GM21381 (cell line): Measurements from ENCODE around the gene ZNF362.

Experiments
- ATAC-seq: cut with Tn5 transposase; IDR thresholded peaks from one replicate; pipeline ENCODE4 v1.9.1; 2021; ENCODE audit warnings: mild to moderate bottlenecking, moderate library complexity; ENCODE audit not compliant: unreplicated experiment

The ZNF362 gene

DNA sequence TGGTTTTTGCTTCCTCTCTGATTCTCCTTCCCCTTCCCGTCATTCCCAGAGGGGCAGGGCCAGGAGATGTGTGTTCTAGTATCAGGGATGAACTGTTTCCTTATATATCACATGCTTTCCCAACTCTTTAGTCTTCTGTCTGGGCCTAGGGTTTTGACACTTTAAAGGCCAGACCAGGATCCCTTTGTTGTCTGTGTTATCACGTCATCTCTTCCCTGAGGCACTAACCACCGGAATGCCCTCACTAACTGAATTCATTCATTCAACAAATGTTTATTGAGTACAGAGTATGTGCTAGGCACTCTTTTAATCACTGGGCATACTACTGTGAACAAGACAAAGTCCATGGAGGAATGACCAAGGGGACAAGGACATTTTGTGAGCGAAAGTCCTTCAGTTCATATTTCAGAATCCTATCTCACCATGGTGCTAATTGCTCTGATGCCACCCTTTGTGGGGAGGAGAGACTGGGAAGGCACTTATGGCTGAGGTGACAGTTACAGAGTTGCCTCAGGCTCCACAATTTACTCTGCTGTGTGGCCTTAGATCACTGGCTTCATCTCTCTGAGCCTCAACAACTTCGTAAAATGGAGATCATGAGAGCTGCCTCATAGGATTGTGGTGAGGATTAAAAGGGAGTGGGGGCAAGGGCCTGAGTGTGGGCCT lies 12.0 kb upstream of the ZNF362 start:
- no peak for ATAC-seq

DNA sequence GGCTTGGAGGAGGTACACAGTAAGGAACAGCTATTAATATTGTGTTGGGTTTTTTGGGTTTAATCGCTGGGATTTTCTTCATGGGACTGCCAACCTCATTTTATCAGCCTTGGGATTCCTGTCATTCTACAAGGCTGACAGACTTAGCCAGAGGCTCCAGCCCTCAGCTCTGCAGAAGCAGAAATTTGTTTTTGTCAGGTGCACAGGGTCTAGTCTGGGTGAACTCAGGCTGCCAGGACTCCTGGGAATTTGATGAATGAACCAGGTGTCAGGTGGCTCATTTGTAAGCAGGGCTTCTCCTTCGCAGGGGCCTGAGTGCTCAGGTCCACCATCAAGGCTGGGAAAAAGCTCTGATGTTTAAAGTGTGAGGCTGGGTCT lies 11.5 kb upstream of the ZNF362 start:
- no peak for ATAC-seq

DNA sequence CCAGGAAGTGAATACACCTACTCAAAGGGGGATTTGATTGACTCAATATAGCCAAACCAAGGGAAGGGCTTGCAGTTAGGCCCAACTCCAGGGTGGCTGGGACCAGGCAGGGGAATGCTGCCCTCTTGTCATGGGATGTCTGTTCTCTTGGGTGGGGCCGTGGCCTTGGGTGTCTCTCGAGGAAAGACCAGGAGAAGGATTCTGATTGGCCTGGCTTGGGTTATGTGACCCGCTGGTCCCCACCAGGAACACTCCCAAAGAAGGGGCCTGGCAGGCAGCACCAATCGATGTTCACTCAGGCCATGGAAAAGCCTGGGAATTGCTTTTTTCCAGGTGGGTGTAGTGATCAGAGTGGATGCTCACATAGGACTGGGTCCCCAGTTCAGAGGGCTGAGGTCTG lies 10.1 kb upstream of the ZNF362 start:
- ATAC-seq = no peak

DNA sequence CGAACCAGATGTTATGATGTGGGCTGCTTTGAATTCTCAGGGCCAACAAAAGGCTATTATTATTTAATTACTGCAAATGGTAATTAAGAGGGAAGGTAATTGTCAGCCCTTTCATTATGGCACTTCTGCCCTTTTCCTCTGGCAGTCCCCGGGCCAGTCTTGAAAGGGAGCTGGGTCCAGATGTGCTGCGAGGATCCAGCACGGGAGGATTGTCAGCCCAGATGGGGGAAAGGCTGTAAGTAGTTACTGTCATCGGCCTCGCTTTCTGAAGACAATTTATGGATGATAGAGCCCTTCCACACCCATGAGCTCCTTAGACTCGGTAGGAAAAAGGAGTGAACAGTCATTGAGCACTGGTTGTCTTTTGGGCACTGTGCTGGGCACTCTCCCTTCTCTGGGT lies 8.7 kb upstream of the ZNF362 start:
- no peak for ATAC-seq

- no peak for ATAC-seq
Measured at GRCh38 chr1:33248244-33248643, 8.0 kb upstream of the ZNF362 start.

DNA sequence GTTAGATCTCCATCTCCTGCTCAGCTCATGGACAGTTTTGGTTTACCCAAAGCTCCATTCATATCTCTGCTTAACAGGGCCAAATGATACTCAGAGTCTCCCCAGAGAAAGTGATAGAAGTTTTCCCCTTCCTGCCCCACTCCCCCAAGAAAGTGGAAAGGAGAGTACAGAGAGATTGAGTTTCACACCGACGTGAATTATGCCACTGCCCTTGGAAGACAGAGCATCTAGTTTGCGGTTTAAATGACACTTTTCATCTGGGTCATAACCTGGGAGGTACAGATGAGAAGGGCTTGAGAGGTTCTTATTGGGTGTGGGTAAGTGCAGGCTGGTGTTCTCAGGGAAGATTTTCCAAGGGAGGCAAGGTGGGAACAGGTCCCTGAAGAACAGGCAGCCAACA lies 6.9 kb upstream of the ZNF362 start:
- ATAC-seq = no peak

DNA sequence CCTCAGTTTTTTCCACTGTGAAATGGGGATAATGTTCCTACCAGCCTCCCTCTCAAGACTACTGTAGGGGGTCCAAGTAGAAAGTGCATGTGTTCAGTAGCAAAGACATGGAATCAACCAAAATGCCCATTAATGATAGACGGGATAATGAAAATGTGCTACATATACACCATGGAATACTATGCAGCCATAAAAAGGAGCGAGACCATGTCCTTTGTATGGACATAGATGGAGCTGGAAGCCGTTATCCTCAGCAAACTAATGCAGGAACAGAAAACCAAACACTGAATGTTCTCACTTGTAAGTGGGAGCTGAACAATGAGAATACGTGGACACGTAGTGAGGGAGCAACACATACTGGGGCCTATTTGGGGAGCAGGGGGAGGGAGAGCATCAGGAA lies 6.1 kb upstream of the ZNF362 start:
- no peak for ATAC-seq

DNA sequence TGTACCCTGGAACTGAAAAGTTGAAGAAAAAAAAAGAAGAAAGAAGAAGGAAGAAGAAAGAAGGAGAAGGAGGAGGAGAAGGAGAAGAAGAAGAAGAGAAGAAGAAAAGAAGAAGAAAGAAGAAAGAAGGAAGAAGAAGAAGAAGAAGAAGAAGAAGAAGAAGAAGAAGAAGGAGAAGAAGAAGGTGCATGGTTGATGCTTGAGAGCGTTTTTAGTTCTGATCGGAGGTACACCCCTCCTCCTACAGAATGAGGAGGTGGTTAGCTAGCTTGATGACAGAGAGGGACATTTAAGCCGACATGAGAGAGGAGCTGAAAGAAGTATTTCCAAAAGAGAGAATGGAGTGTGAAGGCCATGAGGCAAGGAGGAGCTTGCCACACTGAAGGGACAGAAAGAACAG lies 5.6 kb upstream of the ZNF362 start:
- no peak for ATAC-seq

DNA sequence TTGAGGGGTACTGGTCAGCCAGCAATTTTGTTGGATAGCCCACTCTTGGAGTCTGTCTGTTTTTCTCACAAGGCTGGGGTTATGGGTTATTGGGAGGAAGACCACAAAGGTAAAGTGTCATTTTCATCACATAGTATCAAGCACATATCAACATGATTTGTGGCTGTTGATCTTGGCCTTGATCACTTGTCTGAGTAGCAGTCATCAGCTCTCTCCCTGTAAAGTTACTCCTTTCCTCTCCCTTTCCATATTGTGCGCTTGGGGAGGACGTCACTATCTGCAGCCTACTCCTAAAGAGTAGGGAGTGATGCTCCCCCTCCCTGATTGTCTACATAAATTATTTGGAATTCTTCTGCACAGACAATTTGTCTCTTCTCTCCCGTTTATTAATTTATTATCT lies 1.8 kb upstream of the ZNF362 start:
- no peak for ATAC-seq

GRCh38 chr1:33255347-33256220 lies 708 bp upstream of the ZNF362 start:
- peak; percentile 27 for ATAC-seq

GRCh38 chr1:33256221-33256470 lies 146 bp upstream of the ZNF362 start:
- ATAC-seq = peak; percentile 16

DNA sequence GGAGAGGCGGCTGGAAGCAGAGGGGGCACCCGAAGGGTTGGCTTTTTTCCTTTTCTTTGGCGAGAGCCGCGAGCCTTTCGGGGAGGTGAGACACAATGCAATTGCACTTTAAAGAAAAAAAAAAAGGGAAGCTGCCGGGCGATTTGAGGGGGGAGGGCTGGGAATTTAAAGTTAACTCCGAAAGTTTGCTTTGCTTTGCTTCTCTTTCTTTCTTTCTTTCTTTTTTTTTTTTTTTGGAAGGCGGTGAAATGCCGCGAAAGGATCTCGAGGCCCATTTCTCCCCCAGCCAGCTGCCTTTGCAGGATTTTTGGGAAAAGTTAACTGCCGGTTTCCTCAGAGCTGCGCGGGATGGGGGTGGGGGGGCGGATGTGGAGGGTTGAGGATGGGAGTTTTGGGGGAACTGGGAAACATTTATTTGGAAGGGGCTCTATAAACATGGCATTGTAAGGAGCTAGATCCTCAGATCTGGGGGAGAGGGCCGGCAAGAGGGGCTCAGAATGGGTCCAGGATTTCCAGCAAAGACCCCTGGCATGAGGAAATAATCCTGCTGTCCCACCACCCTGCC lies 997 bp downstream of the ZNF362 start:
- no peak for ATAC-seq

GRCh38 chr1:33257772-33258712 lies 1.8 kb downstream of the ZNF362 start:
- no peak for ATAC-seq

DNA sequence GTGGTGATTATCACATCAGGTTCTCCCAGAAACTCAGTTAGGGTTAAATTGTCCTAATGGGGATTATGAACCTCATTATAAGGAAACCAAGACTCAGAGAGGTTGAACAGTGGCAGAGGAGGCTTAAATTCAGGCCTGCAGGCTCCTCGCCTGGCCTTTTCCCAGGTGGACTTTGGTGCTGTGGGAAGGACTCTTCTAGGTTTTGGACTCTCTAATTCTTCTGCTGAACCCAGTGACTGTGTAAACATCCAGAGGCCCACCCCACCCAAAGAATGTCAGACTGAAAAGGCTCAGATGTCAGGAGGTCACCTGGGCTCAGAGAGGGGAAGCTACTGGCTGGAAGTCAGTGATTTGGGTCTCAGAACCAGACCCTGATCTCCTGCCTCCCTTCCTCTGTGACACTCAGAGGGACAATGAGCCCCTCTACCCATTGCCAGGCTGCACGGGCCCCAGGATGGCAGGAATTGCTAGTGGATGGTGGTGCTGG lies 2.5 kb downstream of the ZNF362 start:
- ATAC-seq = no peak

GRCh38 chr1:33259879-33260278 lies 3.6 kb downstream of the ZNF362 start:
- ATAC-seq = no peak

- ATAC-seq = no peak
Measured at GRCh38 chr1:33260439-33260838, 4.1 kb downstream of the ZNF362 start.

DNA sequence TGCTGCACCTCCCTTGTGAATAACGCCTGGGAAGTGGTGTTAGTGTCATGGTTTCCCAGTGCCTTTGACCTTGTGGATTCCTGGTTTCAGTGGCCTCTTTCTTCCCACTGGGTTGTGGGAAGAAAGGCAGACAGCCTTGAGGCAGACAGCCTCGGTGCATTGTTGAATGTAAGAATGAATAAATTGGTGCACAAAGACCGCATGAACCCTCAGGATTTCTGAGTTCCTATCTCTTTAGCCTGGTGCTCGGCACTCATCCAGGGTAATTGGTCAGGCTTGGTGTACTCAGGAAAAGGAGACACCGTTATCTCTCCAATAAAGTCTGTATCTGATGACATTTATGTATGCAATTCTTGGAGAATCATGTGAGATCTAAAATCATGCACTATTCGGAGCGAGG lies 5.1 kb downstream of the ZNF362 start:
- ATAC-seq = no peak

DNA sequence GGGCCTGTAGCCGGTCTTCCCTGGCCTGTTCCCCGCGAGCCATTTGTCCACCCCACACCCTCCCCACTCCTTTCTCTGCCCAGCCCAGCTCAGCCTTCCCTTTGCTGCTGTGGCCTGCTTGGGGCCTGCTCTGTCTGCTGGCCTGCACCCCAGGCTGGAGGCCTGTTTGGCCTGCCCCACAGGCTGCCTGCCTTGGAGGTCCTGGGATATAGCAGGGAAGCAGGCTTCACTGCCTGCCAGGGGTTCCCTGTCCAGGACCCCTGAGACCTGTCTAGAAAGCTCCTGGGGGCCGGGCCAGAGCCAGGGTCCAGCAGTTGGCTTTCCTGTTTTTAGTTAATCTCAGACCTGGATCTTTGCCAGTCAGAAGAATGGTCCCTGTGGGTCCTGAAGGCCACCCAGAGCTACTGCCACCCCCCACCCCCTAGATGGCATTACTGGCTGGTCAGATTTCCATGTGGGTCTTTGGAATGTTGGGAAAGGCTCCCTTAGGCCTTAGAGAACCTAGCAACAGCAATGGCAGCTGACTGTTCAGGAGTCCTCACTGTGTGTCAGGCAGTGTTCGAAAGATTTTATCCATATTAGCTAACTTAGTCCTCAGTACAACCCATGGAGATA lies 7.7 kb downstream of the ZNF362 start:
- no peak for ATAC-seq

- no peak for ATAC-seq
Measured at GRCh38 chr1:33265780-33266605, 9.7 kb downstream of the ZNF362 start.

GRCh38 chr1:33266766-33267165 lies 10.5 kb downstream of the ZNF362 start:
- no peak for ATAC-seq
